Retinal pigment epithelial cell (primary cell): ENCODE results near the gene UNC5B.
A peak's percentile ranks its signal among the peaks of the same experiment; 100 is the strongest.

Experiments used
- DNase-seq: peaks from one replicate; pipeline ENCODE4 v3.0.0-alpha.2; 2010; ENCODE audit warnings: low read depth
- H3K4me3 ChIP-seq: 2 replicates; pipeline ENCODE4 v1.5.1; 2011; ENCODE audit warnings: mild to moderate bottlenecking, low read length, control low read depth, moderate library complexity
- CTCF ChIP-seq: conservative IDR thresholded peaks from 2 replicates; pipeline ENCODE4 v1.5.1; 2011; ENCODE audit warnings: low read depth, low read length, control low read depth, inconsistent platforms

The UNC5B gene

GRCh38 chr10:71259815-71260501 lies 47.6 kb downstream of the UNC5B start:
- DNase-seq, result no peak
- TF ChIP-seq CTCF, result no peak
- H3K4me3 ChIP-seq, result no peak overlapping the region

DNA sequence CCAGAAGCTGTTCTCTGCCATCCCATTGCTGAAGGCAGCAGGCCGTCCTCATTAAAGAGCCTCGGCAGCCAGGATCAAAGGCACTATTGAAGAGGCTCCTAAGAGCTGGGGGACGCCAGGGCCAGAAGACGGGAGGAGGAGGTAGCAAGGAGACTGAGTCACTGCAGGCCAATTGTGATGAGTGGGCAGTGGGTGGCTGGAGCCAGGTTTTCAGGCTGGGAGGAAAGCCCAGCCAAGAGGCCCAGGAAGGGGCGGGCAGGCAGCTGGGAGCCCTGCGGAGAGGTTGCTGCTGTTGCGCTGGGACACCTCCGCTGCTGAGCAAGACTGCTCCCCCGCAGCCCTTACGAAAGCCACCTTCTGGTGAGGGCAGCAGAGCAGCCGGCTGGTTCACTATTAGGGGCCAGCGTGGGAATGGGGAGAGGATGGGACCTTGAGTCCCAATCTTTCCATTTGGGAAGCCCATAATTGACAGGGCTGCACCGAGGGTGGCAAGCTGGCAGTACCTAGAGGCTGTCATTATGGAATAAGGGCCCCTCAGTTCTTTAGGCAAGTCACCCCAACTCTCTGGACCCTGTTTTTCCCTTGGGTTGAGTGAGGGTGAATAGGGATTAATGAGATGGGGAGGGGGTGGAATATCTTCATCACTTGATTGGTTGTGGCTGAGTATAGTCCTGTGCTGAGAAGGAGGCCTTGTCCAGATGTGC lies 48.4 kb downstream of the UNC5B start:
- peak; percentile 51 for DNase-seq
- H3K4me3 ChIP-seq, result no peak overlapping the region
- TF ChIP-seq CTCF, result no peak

- H3K4me3 ChIP-seq, result no peak overlapping the region
Measured at GRCh38 chr10:71262027-71262426, 49.7 kb downstream of the UNC5B start.

DNA sequence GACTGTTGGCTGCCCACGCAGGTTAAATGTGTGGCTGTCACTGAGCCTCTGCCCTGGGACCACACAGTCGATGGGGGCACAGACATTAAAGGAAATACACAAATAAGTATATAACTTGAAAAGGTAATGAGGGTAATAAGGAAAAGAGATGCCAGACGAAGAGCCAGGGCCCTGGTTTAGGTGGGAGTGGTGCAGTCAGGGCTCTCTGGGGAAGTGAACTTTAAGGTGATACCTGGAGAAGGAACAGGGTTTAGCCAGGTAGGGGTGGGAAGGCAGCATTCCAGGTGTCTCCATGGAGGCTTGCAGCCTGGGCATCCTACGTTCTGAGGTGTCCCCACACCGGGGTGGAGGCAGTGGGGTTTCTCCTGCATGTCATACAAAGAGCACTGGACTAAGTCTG lies 50.4 kb downstream of the UNC5B start:
- TF ChIP-seq CTCF, result no peak
- H3K4me3 ChIP-seq, result no peak overlapping the region
- no peak for DNase-seq

More at GRCh38 chr10:71262027-71262426, 49.7 kb downstream of the UNC5B start:
- DNase-seq, result no peak
- no peak for TF ChIP-seq CTCF

- H3K4me3 ChIP-seq, result no peak overlapping the region
- no peak for DNase-seq
- no peak for TF ChIP-seq CTCF
Measured at GRCh38 chr10:71263376-71263775, 51.0 kb downstream of the UNC5B start.

- no peak for DNase-seq
- TF ChIP-seq CTCF, result no peak
- no peak overlapping the region for H3K4me3 ChIP-seq
Measured at GRCh38 chr10:71264345-71265200, 52.2 kb downstream of the UNC5B start.

DNA sequence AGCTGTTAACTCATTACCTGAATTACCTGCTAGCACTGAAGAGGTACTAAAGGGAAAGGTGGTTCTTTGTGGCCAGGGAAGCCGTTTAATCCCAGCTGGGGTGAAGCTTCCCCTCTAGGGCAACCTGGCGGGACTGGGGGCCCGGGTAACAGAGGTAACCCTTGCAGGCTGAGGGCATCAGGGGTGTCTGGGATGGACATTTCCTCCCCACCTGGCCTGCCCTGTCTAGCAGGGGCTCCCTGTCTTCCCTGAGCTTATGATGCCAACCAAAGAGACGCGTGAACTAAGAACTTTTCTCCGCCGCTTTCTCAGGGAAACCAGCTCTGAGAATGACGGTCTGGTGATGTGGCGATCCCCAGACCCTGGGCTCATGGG lies 52.8 kb downstream of the UNC5B start:
- no peak for DNase-seq
- no peak overlapping the region for H3K4me3 ChIP-seq
- no peak for TF ChIP-seq CTCF
